HCT116 (cell line): ENCODE measurements around the gene ARID3A. TPM values are rescaled to one million over a fixed set of nuclear protein-coding genes. Genes with fewer than 3 reads are reported as not detected.

Experiments used
- ATAC-seq: fragments of 200-7000 bp; cut with Tn5 transposase; 2 replicates; pipeline ENCODE4 v1.9.1; 2020; ENCODE audit warnings: mild to moderate bottlenecking, moderate library complexity
- BruUV-seq: library from RNA; stranded (reverse); fragments of 400-500 nt; replicated peaks from 2 replicates; lab custom pipeline; 2021; lab: Mats Ljungman, UMichigan
- CTCF ChIA-PET: fragments of 300-600 bp; sonication (Branson Sonifier 250); formaldehyde crosslinking; loops from one replicate; lab custom pipeline; 2021; ENCODE audit warnings: antibody characterized with exemption; lab: Charles Lee
- POLR2A ChIA-PET: fragments of 300-600, 350-600 bp; sonication (Branson Sonifier 250); formaldehyde crosslinking; loops from one replicate; lab custom pipeline; 2021; ENCODE audit warnings: antibody characterized with exemption; lab: Charles Lee
- RAD21 ChIA-PET, 2 experiments: fragments of 300-600 bp; sonication (Branson Sonifier 250); formaldehyde crosslinking; loops; one replicate each; lab custom pipeline; 2023; ENCODE audit warnings: low total read pairs in 2 of 2; ENCODE audit not compliant: uncharacterized antibody in 2 of 2, unreplicated experiment in 2 of 2, low non-redundant PET in 1 of 2; lab: Charles Lee
- DNase-seq: peaks from one replicate; pipeline ENCODE4 v3.0.0-alpha.2; 2010; ENCODE audit warnings: low read depth, low spot score
- H2AFZ ChIP-seq: fragments of 200-600 bp; shearing (Covaris generic), sonication (generic); 2 replicates; pipeline ENCODE4 v1.6.1; 2017; ENCODE audit warnings: low read depth, mixed run types, mixed read lengths, antibody characterized with exemption, low read length; ENCODE audit not compliant: poor library complexity, severe bottlenecking
- H3K27ac ChIP-seq: 2 replicates; pipeline ENCODE4 v1.5.1; 2012; ENCODE audit warnings: low read depth, low read length
- H3K27me3 ChIP-seq: fragments of 200-600 bp; sonication (generic); 2 replicates; pipeline ENCODE4 v1.6.1; 2016; ENCODE audit warnings: mixed run types, low read length, mixed read lengths; ENCODE audit not compliant: insufficient read depth
- H3K36me3 ChIP-seq, 2 experiments: fragments of 200-500 bp in 1 of 2; fragments of 200-600 bp in 1 of 2; sonication (Bioruptor generic) in 1 of 2; sonication (generic) in 1 of 2; 2 replicates each; pipeline versions ENCODE4 v1.5.1 to v1.6.1; 2014 to 2016; ENCODE audit warnings: low read length in 2 of 2, inconsistent platforms in 1 of 2, mixed read lengths in 1 of 2, mixed run types in 1 of 2; ENCODE audit not compliant: insufficient read depth in 2 of 2, control insufficient read depth in 1 of 2
- H3K4me1 ChIP-seq, 2 experiments: fragments of 200-600 bp in 1 of 2; sonication (generic) in 1 of 2; 2 replicates each; pipeline versions ENCODE4 v1.5.1 to v1.6.1; 2012 to 2017; ENCODE audit warnings: low read length in 2 of 2, inconsistent platforms in 1 of 2, mild to moderate bottlenecking in 1 of 2, mixed read lengths in 1 of 2, mixed run types in 1 of 2, moderate library complexity in 1 of 2; ENCODE audit not compliant: insufficient read depth in 2 of 2, control insufficient read depth in 1 of 2
- H3K4me2 ChIP-seq: fragments of 200-600 bp; sonication (generic); 2 replicates; pipeline ENCODE4 v1.6.1; 2017; ENCODE audit warnings: mixed run types, low read length, mixed read lengths
- H3K4me3 ChIP-seq, 2 experiments: fragments of 200-600 bp in 1 of 2; sonication (generic) in 1 of 2; replicated peaks in 1 of 2; 2 replicates each; pipeline ENCODE4 v1.5.1; 2011 to 2016; ENCODE audit warnings: low read length in 2 of 2, control low read depth in 1 of 2, low read depth in 1 of 2, mild to moderate bottlenecking in 1 of 2, mixed read lengths in 1 of 2, mixed run types in 1 of 2
- H3K79me2 ChIP-seq: fragments of 200-600 bp; sonication (generic); 2 replicates; pipeline ENCODE4 v1.6.1; 2017; ENCODE audit warnings: mild to moderate bottlenecking, mixed run types, low read length, moderate library complexity, mixed read lengths; ENCODE audit not compliant: insufficient read depth
- H3K9ac ChIP-seq: fragments of 200-600 bp; sonication (generic); 2 replicates; pipeline ENCODE4 v1.6.1; 2016; ENCODE audit warnings: low read length, mixed read lengths
- H3K9me2 ChIP-seq: fragments of 200-600 bp; sonication (generic), shearing (Covaris generic); 2 replicates; pipeline ENCODE4 v1.6.1; 2017; ENCODE audit warnings: mixed run types, mild to moderate bottlenecking, moderate library complexity; ENCODE audit not compliant: insufficient read depth
- H3K9me3 ChIP-seq, 2 experiments: fragments of 200-500 bp in 1 of 2; fragments of 200-600 bp in 1 of 2; sonication (Bioruptor generic) in 1 of 2; sonication (generic) in 1 of 2; 2 replicates each; pipeline ENCODE4 v1.6.1; 2014 to 2017; ENCODE audit warnings: low read length in 2 of 2, mixed read lengths in 2 of 2, inconsistent platforms in 1 of 2, low read depth in 1 of 2, mild to moderate bottlenecking in 1 of 2, mixed run types in 1 of 2, moderate library complexity in 1 of 2; ENCODE audit not compliant: control insufficient read depth in 1 of 2, insufficient read depth in 1 of 2
- H4K20me1 ChIP-seq: fragments of 200-600 bp; sonication (generic), shearing (Covaris generic); 2 replicates; pipeline ENCODE4 v1.6.1; 2017; ENCODE audit warnings: mixed run types, mild to moderate bottlenecking, moderate library complexity; ENCODE audit not compliant: insufficient read depth
- EZH2phosphoT487 ChIP-seq: fragments of 200-600 bp; IDR thresholded peaks from 2 replicates; pipeline ENCODE4 v1.6.1; 2018; ENCODE audit warnings: antibody characterized with exemption, borderline replicate concordance
- POLR2A ChIP-seq: IDR thresholded peaks from 2 replicates; pipeline ENCODE4 v1.7.0; 2011; ENCODE audit warnings: borderline replicate concordance; ENCODE audit not compliant: insufficient read depth, insufficient read length; ENCODE audit errors: extremely low read depth
- TCF7L2 ChIP-seq: IDR thresholded peaks from 2 replicates; pipeline ENCODE4 v1.7.0; 2011; ENCODE audit warnings: borderline replicate concordance, inconsistent platforms; ENCODE audit not compliant: insufficient read depth, insufficient read length; ENCODE audit errors: extremely low read depth
- intact Hi-C: fragments of 100-400 bp; cut with micrococcal nuclease; formaldehyde crosslinking; loops from 2 replicates; pipeline ENCODE4 v1.10.0; 2022
- total RNA-seq: library from RNA; stranded (reverse); gene quantifications from one replicate; pipeline ENCODE4 v1.2.1, GENCODE V29; 2021; ENCODE audit not compliant: unreplicated experiment
- TF ChIP-seq, protein P1 (sequence below): IDR thresholded peaks from 2 replicates; pipeline ENCODE4 v1.6.1; 2011; ENCODE audit warnings: mild to moderate bottlenecking, low read length, moderate library complexity; ENCODE audit not compliant: insufficient replicate concordance; ENCODE audit errors: extremely low read depth

ARID3A gene
- total RNA-seq, 1 experiment from 2014 or later: 21.8 TPM

DNA sequence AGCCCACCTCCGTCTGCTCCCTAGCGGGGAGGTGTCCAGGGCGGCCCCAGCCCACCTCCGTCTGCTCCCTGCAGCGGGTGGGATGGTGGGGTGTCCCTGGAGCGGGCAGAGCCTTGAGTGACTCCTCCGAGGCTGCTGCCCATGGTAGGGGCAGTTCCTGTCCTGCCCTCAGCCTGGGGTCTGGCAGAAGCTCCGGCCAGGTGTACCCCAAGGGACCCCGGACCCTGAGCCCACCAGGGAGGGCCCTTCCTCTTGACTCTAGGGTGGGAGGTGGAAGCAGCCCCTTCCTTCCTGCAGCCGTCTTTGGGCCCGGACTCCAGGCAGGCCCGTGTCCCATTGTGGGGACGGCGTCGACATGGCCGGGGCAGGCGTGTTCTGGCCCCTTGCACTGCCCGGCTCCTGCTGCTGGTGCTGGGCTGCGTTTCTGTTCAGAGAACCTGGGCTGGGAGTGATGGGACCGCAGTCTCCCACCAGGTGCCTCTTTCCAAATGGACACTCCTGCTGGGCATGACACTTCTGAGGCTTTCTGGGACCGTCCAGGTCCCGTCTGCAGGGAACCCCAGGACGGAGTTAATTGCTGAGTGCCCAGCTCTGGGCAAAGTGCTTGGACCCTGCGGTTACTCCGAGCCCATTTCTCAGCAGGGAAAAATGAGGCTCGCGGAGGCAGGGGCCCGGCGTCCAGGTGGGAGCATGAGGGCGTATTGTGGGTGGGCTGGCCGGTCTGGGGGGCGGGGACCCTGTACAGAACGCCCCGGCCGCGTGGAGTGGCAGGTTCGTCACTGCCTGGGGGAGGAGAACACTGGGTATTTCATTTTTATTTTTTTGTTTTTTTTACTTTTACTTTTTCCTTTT lies 19.8 kb downstream of the ARID3A start:
- Histone ChIP-seq H4K20me1 (no peaks in the 10 kb centered on the region), H3K9me2 (no peaks in the 10 kb centered on the region), H3K27ac (no peak overlapping the region), H3K4me2 (no peak overlapping the region), H3K79me2 (peaks cover 8% of the 10 kb centered on the region; the same call in 1 of the 2 replicates), H3K36me3 (no peaks in the 10 kb centered on the region; a peak in 1 of 4 replicates), H3K9ac (no peak overlapping the region), H3K4me3 (no peak overlapping the region), H3K27me3 (no peaks in the 10 kb centered on the region), H3K9me3 (no peaks in the 10 kb centered on the region), H2AFZ (no peak overlapping the region), H3K4me1 (peaks cover 23 to 39% of the 10 kb centered on the region in 2 experiments)
- no TSS peak for BruUV-seq
- intact Hi-C loops: no loop called here
- ChIA-PET CTCF (no interaction called here), RAD21 (no interaction called here), POLR2A (no interaction called here)
- DNase-seq (no peak), ATAC-seq (no peak)
- TF ChIP-seq TCF7L2: no peak
- no peak for TF ChIP-seq POLR2A
- TF ChIP-seq, protein P1, sequence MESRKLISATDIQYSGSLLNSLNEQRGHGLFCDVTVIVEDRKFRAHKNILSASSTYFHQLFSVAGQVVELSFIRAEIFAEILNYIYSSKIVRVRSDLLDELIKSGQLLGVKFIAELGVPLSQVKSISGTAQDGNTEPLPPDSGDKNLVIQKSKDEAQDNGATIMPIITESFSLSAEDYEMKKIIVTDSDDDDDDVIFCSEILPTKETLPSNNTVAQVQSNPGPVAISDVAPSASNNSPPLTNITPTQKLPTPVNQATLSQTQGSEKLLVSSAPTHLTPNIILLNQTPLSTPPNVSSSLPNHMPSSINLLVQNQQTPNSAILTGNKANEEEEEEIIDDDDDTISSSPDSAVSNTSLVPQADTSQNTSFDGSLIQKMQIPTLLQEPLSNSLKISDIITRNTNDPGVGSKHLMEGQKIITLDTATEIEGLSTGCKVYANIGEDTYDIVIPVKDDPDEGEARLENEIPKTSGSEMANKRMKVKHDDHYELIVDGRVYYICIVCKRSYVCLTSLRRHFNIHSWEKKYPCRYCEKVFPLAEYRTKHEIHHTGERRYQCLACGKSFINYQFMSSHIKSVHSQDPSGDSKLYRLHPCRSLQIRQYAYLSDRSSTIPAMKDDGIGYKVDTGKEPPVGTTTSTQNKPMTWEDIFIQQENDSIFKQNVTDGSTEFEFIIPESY: no peak
- TF ChIP-seq EZH2phosphoT487: no peak
- TF ChIP-seq, all 23 proteins: peak for 0
